GM19452 (cell line): Measurements from ENCODE around the gene SPX.

ENCODE experiments used
- ATAC-seq: cut with Tn5 transposase; IDR thresholded peaks from one replicate; pipeline ENCODE4 v1.9.1; 2021; ENCODE audit not compliant: unreplicated experiment

SPX gene

DNA sequence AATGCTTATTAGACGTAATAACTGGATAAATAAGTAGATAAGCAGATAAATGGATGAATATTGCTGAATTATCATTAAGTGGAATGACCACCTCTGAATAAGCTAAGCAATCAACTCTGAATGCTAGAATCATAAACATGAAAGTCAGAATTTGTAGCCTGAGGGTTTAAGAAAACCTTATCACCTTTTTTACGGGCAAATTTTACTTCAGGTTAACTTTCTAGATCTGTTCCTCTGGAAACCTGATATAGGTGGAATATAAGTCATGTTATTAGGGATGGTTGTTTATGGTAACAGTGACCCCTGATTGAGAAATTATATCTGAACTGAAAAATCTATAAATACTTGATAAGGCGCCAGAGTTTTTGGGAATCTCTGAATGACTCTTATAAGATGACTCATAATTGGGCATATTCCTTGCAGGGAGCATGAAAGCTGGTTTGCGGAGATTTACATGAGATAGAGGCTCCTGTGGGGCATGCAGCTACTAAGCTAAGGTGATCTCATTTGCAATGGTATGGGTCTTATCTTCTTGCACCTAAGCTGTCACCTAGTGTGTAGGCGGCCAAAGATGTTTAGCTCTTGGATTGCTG, 12.1 kb downstream of the SPX start:
- ATAC-seq: no peak

DNA sequence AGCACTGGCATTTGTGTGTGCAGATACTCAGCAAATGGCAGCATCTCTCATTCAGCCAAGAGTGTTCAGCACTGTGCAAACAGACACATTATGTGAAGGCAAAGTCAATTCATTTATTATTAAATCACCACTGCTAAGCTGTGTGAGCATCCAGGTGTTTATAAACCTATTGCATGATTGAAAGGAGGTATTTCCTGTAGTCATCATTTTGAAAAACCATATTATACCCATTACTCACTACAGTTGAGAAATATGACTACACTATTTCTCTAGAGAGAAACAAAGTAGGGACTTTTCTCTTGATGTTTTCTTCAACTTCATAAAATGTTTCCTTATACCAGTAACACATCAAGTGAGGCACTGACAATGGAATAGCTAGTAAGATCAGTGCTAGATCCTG, 13.7 kb downstream of the SPX start:
- ATAC-seq: no peak

DNA sequence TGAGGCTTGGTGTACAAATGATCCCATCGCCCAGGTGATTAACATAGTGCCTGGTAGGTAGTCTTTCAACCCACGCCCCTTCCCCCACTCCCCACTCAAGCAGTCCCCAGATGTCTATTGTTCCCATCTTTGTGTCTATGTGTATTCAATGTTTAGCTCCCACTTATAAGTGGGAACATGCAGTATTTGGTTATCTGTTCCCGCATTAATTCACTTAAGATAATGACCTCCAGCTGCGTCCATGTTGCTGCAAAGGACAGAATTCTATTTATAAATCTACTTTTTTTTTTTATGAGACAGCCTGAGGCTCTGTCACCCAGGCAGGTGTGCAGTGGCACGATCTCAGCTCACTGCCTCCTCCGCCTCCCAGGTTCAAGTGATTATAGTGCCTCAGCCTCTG, 15.7 kb downstream of the SPX start:
- ATAC-seq: no peak

DNA sequence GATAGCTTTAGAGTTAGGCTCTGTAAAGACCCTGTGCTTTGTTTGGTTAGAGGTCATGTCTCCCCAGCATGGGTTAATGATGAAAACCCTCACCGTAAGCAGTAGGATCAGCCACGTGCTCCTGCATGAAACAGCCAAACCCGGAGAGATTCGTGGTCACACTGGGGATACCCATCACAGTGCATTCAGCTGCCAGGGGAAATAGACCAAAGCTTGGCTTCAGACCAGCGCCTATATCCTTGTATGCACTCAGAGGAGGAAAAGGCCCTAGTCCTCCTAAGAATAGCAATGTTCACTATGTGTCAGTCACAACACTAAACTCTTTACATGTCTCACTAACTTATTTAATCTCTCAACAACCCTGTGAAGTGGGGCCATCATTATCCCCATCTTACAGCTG, 16.3 kb downstream of the SPX start:
- ATAC-seq: no peak

DNA sequence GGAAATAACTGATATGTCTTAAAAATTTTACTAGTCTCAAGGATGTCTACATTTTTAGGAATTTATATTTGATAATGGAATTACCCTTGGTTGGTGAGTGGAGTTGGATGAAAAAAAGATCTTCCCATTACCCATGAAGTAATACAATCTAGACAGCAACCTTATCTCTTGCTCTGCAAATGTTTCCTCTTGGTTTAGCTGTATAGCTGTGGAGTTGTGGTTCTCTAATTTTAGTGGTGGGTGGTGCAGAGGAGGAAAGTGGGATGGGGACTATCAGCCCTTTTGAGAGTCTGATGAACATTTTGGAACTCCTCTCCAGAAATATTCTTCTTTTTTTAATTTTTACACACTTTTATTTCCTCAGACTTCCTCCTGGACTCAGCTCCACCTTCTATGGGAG, 17.1 kb downstream of the SPX start:
- ATAC-seq: no peak

DNA sequence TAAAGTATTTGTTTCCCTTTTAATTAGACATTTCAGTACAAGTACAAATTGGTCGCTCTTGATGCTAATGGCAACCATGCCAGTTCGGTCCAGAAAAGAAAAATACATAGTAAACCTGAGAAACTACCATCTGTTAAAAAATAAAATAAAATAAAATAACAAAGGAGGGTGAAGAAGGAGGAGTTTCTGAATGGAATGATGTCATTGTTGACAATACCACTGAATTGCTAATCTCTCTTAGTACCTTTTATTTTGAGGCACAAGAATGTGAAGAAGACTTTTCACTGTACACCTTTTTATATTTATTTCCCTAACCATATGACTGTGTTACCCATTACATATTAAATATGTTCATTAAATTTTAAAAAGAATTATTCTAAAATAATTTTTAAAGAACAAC, 19.5 kb downstream of the SPX start:
- no peak for ATAC-seq

DNA sequence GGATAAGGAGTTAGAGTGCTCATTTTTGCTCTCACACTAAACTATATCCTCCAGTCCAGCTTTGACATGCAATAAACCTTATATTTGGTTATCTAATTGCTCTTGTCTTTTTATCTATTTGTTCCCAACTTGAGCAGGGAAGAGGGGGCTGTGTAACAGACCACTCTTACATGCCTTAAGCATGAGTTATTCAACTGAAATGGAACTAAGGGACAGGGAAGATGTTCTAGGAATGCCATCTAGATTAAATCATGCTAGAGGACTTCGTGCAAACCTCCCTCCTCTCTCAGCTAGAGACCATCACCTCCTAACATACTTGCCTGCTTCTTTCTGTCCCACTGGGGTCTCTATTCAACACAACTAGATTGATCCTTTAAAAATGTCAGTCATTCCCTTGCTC, 20.6 kb downstream of the SPX start:
- ATAC-seq: no peak

DNA sequence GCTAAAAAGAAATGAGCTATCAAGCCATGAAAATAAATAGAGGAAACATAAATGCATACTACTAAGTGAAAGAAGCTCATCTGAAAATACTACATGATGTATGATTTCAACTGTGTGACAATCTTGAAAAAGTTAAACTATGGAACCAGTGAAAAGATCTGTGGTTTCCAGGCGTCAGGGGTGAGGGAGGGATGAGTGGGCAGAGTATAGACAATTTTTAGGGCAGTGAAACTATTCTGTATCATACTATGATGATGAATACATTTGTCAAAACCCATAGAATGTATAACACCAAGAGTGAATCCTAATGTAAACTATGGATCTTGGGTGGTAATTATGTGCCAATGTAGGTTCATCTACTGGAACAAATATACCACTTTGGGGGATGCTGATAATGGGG, 21.3 kb downstream of the SPX start:
- no peak for ATAC-seq

DNA sequence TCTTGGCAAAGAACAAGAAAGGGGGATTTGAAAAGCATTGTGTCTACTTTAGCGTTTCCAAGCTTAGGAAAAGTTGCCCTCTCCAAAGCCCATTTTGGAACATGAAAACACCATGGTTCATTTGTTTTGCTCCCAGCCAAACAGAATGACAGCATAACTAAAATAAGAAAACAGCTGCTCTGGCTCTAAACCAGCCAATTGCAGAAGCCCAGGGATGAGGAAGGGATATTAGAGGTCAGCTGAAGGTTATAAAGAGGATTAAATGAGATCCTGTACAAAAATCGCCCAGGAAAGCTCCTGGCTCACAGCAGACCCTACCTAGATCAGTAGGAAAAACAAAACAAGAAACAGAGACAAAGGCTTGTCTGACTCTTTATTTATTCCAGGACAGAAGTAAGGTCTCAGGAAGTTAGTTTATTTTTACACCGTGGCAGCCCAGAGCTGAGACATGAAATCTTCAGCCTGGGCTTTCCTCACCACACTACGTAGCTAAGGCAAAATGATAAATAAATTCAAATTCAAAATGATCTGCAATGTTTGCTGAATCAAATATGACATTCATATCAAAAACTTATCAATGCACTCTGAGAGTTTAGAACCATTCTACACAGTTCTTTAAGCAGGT, 25.9 kb downstream of the SPX start:
- ATAC-seq: no peak

DNA sequence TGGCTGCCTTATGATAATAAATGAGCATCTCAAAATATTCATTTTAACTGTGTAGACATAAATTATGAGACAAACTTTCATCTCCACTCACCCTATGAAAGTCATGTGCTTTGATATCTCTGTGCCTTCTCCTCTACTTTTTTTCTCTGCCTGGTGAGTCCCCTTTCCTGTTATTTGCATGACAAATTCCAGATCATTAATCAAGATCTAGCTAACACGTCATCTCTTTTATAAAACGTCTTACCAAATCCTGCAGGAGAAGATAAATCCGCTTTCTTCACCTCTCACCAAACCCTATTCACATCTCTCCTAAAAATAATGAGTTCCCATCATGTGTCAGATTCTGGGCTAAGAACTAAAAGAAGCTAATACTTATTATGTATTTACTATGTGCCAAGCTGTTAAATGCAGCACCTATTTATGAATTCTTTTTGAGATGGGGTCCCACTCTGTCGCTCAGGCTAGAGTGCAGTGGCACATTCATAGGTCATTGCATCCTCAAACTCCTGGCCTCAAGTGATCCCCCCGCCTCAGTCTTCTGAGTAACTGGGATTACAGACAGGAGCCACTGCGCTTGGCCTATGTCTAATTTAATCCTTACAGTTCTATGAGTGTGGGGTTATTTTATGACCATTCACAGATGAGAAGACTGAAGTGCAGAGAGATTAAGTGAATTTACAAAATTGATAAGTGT, 26.7 kb downstream of the SPX start:
- no peak for ATAC-seq

DNA sequence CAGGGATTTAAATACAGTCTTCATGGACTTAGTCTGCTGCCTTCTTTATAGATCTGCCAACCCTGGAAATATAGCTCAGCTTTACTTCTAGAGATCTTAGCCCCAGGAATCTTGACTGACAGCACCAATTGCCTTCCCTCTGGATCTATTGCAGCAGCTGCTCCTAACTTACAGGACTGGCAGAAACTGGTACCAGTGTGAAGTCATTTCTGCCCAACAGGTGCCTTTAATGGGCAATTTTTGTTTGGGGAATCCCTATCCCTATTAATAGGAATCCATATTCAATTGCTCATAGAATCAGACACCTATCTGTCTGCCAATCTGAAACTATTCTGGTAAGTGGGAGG, 27.2 kb downstream of the SPX start:
- ATAC-seq: no peak

DNA sequence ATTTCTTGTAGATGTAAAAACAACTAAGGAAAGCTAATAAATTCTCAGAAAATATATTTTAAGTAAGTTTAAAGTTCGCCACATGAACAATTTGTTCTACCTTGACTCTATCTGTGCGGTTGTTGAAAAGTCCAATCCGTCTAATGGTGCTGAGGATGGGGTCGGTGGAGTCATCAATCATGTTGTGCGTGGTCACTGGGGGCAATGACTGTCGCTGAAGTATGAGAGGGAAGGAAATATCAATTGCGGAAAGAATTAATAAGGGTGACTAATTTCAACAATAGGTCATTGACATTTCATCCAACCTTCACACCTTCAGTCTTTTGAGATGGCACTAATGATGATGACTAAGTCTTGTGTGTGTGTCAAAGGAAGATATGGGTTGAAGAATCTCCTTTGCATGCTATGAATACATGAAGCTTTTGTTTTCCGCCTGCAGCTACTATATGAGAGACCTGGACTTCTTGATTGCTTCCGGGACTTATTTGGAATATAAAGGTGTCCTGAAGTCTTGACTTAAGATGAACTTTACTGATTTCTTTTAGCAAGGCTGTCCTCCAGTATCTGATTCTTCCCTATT, 32.1 kb downstream of the SPX start:
- no peak for ATAC-seq

DNA sequence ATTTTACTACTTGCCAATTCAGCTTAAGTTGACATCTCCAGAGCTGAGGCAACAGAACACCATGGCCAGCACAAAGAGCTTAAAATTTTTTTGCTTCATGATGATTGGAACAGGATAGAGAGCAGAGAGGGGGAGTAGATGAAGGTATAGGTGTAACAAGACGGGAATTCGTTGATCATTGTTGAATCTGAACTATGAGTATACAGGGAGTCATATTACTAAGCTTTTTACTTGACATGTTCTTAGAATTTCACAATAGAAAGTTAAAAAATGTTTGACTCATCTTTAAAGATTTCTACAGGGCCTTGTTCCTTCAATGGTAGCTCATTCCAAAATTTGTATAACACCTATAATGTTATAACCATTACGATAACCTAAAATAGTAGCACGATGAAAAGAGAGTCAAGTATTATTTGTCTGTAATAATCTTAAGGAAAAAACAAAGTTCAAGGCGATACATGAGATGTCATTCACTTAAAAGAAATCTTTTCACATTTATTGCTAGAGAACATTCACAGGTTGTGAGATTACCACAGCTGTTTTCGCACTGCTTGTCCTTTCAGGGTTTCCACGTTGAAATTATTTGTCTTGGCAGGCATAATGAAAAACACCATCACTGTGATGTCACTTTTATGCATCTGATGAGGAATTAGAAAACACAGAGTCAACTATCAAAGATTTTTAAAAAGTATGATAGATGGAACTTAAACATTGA, 33.9 kb downstream of the SPX start:
- ATAC-seq: no peak

DNA sequence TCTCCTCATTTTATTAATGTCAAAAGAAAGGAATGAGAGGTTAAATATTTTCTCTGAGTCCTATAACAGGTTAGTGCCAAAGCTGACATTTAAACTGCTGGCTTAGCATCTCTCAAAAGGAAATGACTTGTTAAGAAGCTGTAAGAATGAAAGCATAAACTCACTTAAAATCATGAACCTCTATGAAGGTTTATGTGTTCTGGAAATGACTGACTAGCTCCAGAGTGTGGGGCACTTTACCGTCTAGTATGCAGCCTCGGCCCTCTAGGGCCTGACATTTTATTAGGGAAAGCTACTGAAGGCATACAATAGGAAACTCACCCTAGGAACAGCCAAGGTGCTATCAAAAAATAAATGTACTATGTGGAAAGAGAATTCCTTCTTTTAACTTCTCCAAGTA, 35.1 kb downstream of the SPX start:
- ATAC-seq: no peak

DNA sequence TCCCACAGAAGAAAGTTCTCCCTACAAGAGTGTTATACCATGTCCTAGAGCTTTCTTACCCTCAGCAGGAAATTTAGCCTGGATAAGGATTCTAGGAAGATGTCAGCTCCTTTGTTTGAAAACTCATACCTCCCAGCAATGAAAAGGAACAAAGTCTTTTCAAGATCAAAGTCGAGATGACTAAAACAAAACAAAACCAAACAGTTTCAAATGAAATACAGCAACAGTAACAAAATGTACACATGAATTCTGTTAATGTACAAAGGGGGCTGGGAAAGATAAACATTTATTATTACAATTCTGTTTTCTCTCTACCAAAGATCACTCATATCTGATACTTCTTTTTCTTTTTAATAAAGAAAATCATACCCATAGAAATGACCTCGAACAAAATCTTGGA, 36.8 kb downstream of the SPX start:
- no peak for ATAC-seq

DNA sequence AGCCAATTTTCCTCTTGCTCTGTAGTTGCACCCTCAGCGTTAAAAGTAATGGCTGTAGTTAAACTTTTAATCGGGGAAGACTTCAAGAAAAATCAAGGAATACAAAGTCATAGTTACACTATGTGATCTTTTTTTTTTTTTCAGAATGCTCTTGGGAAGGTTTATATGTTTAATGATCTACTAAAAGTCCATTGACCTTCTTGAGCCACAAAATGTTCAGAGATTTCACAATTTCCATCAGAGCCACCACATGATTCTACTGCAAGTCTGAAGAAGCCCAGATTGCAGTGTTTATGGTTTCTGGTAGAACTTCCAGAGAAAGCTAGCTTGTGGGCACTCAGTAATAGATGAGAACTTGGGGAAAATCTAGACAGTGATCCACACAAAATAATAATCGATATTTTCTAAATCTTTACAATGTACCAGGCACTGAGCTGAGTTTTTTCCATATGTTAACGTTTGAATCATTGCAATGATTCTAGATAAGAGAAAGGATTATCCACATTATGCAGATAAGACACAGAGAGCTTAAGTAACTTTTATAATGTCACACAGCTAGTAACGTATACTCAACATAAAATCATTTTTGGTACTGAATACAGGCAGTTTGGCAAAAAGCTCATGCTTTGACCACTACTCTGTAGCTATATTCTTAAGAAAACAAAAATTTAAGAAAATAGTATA, 40.3 kb downstream of the SPX start:
- ATAC-seq: no peak

DNA sequence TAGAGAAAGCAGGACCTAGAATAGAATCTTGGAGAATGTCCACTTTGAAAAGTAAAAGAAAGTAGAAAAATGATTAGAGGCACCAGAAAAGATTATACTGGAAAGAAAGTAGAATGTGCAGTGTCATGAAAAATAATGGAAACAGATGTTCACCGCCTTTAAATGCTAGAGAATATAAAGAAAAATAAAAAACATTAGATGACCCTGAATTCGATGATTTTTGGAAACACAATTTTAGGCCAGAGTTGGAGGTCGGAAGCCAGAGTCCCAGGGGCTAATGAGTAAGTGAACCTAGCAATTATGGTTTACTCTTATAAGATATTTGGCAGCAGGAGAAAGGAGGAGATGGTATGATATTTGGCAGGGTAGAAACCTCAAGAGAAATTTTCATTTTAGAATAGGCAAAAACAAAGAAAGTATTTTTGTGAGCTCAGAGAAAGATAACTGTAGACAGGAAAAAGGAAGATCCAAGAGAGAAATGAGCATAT, 40.9 kb downstream of the SPX start:
- ATAC-seq: no peak

DNA sequence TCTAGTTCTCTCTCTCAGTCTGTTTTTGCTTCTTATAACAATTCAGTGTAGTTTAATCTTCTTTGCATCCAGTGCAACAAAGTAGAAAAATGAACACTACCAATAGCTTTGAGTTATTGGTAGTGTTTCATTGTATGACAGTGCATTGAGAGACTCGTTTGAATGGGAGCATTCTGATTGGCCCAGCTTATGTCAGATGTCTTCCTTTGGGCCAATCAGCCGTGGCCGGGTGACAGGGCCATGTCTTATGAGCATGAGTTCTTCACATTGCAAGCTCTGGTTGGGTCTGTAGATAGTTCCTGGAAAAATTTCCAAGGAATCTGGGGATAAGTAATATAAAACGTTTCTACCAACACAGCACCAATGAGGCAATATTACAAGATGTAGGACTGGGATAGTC, 42.0 kb downstream of the SPX start:
- no peak for ATAC-seq

DNA sequence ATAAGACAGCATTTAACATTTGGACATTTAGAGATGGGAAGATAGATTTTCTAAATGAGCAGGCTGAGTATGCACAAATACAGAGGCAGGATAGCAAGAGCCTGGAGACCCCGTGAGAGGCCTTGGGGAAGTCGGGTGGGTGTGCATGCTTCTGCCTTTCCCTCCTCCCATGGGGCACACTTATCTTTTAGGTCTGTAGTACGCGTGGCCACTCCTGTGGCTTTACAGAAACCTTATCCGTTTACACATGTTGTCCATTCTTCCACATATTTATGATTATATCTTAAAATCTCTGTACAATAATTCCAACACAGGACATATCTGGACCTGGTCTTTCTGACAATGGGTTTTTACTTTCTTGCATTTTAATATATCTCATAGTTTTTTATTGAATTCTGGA, 45.0 kb downstream of the SPX start:
- no peak for ATAC-seq

DNA sequence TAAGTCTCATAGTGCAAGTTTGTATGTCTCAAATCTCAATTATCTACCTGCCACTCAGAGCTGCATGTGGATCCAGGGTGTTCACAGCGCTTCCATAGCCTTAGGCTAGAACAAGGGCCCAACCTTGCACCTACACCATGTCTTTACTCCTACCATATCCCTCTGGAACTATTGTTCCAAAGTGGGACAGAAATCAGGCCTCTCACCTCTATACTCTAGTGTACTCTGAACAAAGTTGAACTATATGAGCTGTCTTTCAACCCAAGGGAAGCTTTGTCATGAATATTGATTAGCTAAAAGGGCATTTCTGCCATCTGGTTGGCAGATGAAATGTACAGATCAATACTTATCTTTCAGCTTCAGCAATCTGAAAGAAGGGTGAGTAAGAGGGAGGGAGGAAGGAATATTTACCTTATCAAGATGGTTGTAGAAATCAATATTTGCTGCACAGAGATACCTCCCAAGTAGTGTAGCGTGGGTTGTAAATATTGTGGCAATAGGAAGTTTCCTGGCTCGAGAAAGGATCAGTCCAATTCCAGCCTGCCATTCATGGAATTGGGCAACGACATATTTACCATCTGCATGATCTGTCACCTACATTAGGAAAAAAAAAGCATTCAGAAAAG, 47.8 kb downstream of the SPX start:
- no peak for ATAC-seq

DNA sequence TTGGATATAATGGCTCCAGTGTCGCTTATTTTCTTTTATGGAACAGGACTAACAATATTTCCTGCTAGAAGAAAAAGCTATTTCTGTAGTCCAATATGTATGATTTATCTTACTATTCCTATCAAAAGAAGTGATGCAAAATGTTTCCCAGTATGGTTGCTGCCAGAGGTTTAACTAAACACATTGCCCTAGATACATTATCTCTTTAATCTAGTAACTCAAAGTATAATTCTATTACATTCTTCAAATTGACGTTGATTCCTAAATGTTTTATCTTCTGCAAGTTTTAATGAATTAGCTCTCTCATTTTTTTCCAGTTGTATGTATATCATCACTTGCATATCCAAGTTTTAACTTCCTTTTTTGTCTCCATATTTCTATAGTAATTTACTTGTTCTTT, 50.3 kb downstream of the SPX start:
- ATAC-seq: no peak
